ENCODE measurements around the gene IGHMBP2. TPM values are rescaled to one million over a fixed set of nuclear protein-coding genes. Genes with fewer than 3 reads are reported as not detected.
"Not testable (repeated sequence)": the region's sequence is repeated elsewhere in the genome, so short reads cannot be mapped to it uniquely, and the experiment has no call there.

Gene IGHMBP2
- 10 to 100 TPM in 2 of 3 donors, 1 to 10 TPM in 1; 9.8 to 18.4 (median 13.6) TPM for total RNA-seq

- DNase-seq (ENCODE audit: low spot score in 2 of 2): peak; percentile 74 to 84
- no peaks in the 10 kb centered on the region for H3K9me3 ChIP-seq
- peaks cover 4 to 25% of the 10 kb centered on the region in 2 donors for H3K4me1 ChIP-seq
- peak within 1 kb of the TSS; percentile 87 to 88 for H3K27ac ChIP-seq
- no peaks in the 10 kb centered on the region for H3K36me3 ChIP-seq
- intact Hi-C loops (cut with DNase I; ENCODE audit: low total_unique reads): no loop called here
- no peaks in the 10 kb centered on the region for H3K27me3 ChIP-seq
- H3K4me3 ChIP-seq: peak within 1 kb of the TSS; percentile 82 to 90 (median 87)
- TF ChIP-seq POLR2AphosphoS5 (IDR thresholded peaks at IDR 0.05) (peak; percentile 89 to 94 (median 92)), POLR2A (IDR thresholded peaks at IDR 0.05) (peak; percentile 51), CTCF (IDR thresholded peaks at IDR 0.05) (no peak)
Measured at GRCh38 chr11:68903288-68904247, at the start of gene IGHMBP2, which contains the start of gene MRPL21. IGHMBP2 (plus strand) TSS chr11:68903891; CDS start chr11:68903953, 62 bp downstream. MRPL21 (minus strand) TSS chr11:68903832; CDS start chr11:68903810, 22 bp downstream.

GRCh38 chr11:68854273-68854958 lies 49.3 kb upstream of the IGHMBP2 start:
- intact Hi-C loops (cut with DNase I; ENCODE audit: low total_unique reads): no loop called here
- H3K27me3 ChIP-seq: peaks cover 5 to 14% of the 10 kb centered on the region in 2 donors
- peaks cover 4 to 5% of the 10 kb centered on the region in 2 donors for H3K4me1 ChIP-seq
- TF ChIP-seq POLR2AphosphoS5 (IDR thresholded peaks at IDR 0.05): no peak
- no peak for DNase-seq (ENCODE audit: low spot score in 2 of 2)
- no peak overlapping the region for H3K27ac ChIP-seq
- no peaks in the 10 kb centered on the region for H3K9me3 ChIP-seq
- no peaks in the 10 kb centered on the region for H3K36me3 ChIP-seq
- peak overlapping the region; percentile 51 to 72 (median 56) for H3K4me3 ChIP-seq

GRCh38 chr11:68855205-68855981 lies 48.3 kb upstream of the IGHMBP2 start:
- Histone ChIP-seq H3K27me3 (peaks cover 5 to 14% of the 10 kb centered on the region in 2 donors), H3K36me3 (no peaks in the 10 kb centered on the region), H3K4me1 (peaks cover 4 to 5% of the 10 kb centered on the region in 2 donors), H3K4me3 (peak overlapping the region; percentile 51 to 72 (median 56)), H3K27ac (peak overlapping the region; percentile 42 to 64), H3K9me3 (no peaks in the 10 kb centered on the region)
- peak in 1 of 3 donors; percentile 11 for TF ChIP-seq CTCF (IDR thresholded peaks at IDR 0.05)
- TF ChIP-seq POLR2AphosphoS5 (IDR thresholded peaks at IDR 0.05): no peak
- no peak for DNase-seq (ENCODE audit: low spot score in 2 of 2)
- intact Hi-C loops (cut with DNase I; ENCODE audit: low total_unique reads): no loop called here

- intact Hi-C loops (cut with DNase I; ENCODE audit: low total_unique reads); H3K4me3 ChIP-seq; H3K9me3 ChIP-seq; DNase-seq (ENCODE audit: low spot score in 2 of 2); H3K4me1 ChIP-seq; H3K36me3 ChIP-seq: not testable (repeated sequence)
- Histone ChIP-seq H3K27ac (peak overlapping the region; percentile 4 to 58), H3K27me3 (peaks cover 5 to 14% of the 10 kb centered on the region in 2 donors)
Measured at GRCh38 chr11:68856425-68857030, 47.2 kb upstream of the IGHMBP2 start.

GRCh38 chr11:68857037-68857586 lies 46.6 kb upstream of the IGHMBP2 start:
- no peaks in the 10 kb centered on the region for H3K36me3 ChIP-seq
- no peak overlapping the region for H3K4me3 ChIP-seq
- TF ChIP-seq POLR2AphosphoS5 (IDR thresholded peaks at IDR 0.05): no peak
- no peak for TF ChIP-seq POLR2A (IDR thresholded peaks at IDR 0.05)
- no peak for TF ChIP-seq CTCF (IDR thresholded peaks at IDR 0.05)
- H3K27ac ChIP-seq: peak overlapping the region; percentile 4 to 61
- H3K4me1 ChIP-seq: peaks cover 4 to 5% of the 10 kb centered on the region in 2 donors
- intact Hi-C loops (cut with DNase I; ENCODE audit: low total_unique reads): no loop called here
- no peaks in the 10 kb centered on the region for H3K9me3 ChIP-seq
- no peak for DNase-seq (ENCODE audit: low spot score in 2 of 2)
- H3K27me3 ChIP-seq: peaks cover 5 to 14% of the 10 kb centered on the region in 2 donors
